Midbrain (tissue), 1 donor: ENCODE measurements around the gene CAPN1.

Experiments used
- DNase-seq: peaks from one replicate; lab custom pipeline; 2025; lab: John Stamatoyannopoulos, UW

CAPN1 gene

GRCh38 chr11:65260756-65261590 is 79.2 kb downstream of the CAPN1 start:
- DNase-seq, result no peak
